Superior temporal gyrus (tissue), 1 donor: ENCODE measurements around the gene GAR1.
"Not testable (repeated sequence)": the region's sequence is repeated elsewhere in the genome, so short reads cannot be mapped to it uniquely, and the experiment has no call there.

Experiments
- DNase-seq: peaks from one replicate; pipeline ENCODE4 v3.0.0-alpha.2; 2016; ENCODE audit errors: extremely low spot score

Gene GAR1

DNA sequence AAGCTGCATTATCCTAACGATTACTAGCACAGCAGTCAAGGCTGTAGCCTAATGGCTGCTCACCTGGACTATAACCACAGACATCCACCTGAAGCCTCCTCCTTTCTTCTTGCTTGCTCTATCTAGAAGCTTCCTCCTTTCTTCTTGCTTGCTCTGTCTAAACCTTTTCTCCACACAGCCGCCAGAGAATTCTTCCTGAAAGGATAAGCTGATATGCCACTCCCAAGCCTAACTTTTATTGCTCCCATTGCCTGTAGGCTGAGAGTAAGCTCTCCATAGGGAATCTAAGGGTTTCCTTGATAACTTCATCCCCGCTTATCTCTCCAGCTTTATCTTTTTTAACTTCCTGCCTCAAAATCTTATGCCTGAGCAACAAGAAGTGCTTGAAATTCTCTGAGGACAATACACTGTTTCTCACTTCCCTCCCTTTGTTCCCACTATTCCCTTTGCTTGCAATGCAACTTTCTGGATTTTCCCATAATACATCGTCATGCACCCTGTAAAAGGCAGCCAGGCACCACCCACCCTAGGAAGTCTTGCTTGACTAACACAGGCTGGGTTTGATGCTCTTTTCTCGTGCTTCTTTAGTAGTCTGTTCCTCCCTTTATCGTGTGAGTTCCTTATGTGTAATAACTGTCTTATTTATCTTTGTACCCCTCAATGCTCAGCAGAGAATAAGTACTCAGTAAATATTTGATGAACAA, 31.0 kb downstream of the GAR1 start:
- no peak for DNase-seq

- DNase-seq: no peak
These were observed 32.4 kb downstream of the GAR1 start, which contains the start of gene LRIT3 for GRCh38 chr4:109847896-109848442. Gene LRIT3, plus strand, starts transcription at chr4:109848107. Its CDS starts 95 bp downstream, at chr4:109848202.

DNA sequence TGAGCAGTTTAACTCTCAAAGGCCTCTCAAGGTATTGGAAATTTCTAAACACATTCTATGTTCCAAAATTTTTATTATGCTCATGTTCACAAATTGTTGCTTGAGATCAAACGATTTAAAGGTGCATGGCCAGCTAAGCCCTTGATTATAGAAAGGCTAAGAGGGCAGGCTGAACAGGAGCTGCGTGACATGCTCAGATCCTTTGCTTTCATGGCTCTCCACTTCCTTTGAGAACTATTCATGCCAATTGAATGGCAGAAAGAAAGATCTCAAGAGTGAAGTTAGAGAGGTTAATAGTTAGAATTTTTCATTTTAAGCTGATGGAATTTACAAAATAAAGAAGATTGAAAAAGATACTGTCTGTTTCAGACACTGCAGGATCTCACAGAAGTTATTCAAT, 32.9 kb downstream of the GAR1 start:
- no peak for DNase-seq

GRCh38 chr4:109850601-109851000, 35.0 kb downstream of the GAR1 start:
- DNase-seq: no peak

GRCh38 chr4:109859426-109860300, 44.1 kb downstream of the GAR1 start:
- DNase-seq: not testable (repeated sequence)

GRCh38 chr4:109861271-109861670, 45.7 kb downstream of the GAR1 start:
- no peak for DNase-seq

- DNase-seq: no peak
These were observed 46.5 kb downstream of the GAR1 start for GRCh38 chr4:109861916-109862511.

DNA sequence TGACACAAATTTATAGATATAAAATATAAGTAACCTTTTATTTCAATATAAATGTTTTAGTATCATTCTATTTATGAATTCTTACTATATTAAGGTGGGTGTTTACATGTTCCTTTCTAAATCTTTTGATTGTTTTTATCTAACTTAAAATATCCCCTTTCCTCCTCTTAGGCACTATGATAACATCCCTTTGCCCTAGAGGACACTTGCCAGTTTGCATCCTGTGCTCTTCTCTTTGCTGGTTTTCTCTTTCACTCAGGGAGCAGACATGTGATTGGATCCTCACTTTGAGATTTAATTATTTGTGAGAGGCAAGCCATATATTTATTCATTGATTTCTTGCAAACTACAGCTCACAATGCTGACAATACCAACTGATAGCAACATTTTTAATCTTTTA, 48.6 kb downstream of the GAR1 start:
- DNase-seq: no peak

DNA sequence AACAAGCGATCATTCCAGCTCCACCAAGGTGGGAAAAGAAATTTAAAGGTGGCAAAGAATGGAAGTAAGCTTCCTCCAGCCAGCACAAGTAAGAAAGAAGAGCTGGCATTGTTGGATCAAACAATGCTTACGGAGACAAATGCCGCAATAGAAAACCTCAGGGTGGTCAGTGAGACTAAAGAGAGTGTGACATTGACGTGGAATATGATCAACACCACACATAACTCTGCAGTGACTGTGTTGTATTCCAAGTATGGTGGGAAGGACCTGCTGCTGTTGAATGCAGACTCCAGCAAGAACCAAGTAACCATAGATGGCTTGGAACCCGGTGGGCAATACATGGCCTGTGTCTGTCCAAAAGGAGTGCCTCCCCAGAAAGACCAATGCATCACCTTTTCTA, 54.5 kb downstream of the GAR1 start:
- DNase-seq: no peak

GRCh38 chr4:109872065-109872464, 56.5 kb downstream of the GAR1 start:
- DNase-seq: no peak

GRCh38 chr4:109872950-109873656, 57.5 kb downstream of the GAR1 start:
- DNase-seq: no peak

DNA sequence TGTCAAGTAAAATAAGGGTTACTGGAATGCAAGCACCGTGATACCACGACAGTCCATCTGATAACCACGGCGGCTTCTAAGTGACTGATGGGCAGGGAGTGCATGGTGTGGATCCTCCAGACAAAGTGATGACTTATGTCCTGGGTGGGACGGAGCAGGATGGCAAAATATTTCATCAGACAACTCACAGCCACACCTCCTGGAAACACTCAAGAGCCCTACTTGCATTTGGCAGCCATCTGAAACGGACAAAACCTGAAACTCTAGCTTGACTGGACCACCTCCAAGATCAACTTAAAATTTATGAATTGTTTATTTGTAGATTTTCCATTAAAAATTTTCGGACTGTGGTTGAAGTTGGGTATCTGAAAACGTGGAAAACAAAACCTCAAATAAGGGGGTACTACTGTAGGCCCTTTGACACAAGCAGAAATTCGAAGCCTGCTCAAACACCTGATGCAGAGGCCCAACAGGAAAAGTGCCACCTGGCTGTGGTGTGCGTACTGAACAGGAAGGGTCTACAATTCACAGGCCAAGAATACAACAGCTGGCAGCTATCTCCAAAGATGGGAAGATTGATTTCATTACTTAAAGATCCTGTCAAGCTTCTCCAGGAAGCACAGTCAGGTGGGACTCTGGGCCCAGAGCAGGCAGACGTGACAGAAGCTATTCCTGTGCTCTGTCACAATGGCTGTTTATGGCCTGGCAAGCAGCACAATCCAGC, 58.4 kb downstream of the GAR1 start:
- no peak for DNase-seq
